IMR-90 (cell line): ENCODE data around the gene LY86. TPM values are rescaled to one million over a fixed set of nuclear protein-coding genes. Genes with fewer than 3 reads are reported as not detected.

Source experiments
- ATAC-seq: fragments of 200-7000 bp; cut with Tn5 transposase; 2 replicates; pipeline ENCODE4 v1.9.1; 2020; ENCODE audit warnings: low read depth, mild to moderate bottlenecking, moderate library complexity
- BruUV-seq: library from RNA; stranded (reverse); fragments of 400-500 nt; replicated peaks from 2 replicates; lab custom pipeline; 2021; lab: Mats Ljungman, UMichigan
- CTCF ChIA-PET: fragments of 300-600 bp; formaldehyde crosslinking; extraction: SDS; loops from one replicate; lab custom pipeline; 2021; ENCODE audit warnings: antibody characterized with exemption; lab: Yijun Ruan, JAX
- POLR2A ChIA-PET: fragments of 300-600 bp; sonication (Branson Sonifier 250); formaldehyde crosslinking; loops from one replicate; lab custom pipeline; 2022; ENCODE audit warnings: antibody characterized with exemption; ENCODE audit not compliant: unreplicated experiment; lab: Charles Lee
- DNase-seq: peaks from one replicate; pipeline ENCODE4 v3.0.0; 2013
- H2AFZ ChIP-seq: replicated peaks from 2 replicates; pipeline ENCODE3; 2013; ENCODE audit warnings: low read length, mild to moderate bottlenecking; ENCODE audit not compliant: poor library complexity
- H2AK5ac ChIP-seq: 2 replicates; pipeline ENCODE4 v1.6.1; 2013; ENCODE audit warnings: low read depth, low read length, inconsistent platforms
- H2AK9ac ChIP-seq: replicated peaks from 2 replicates; pipeline ENCODE3; 2013; ENCODE audit warnings: mild to moderate bottlenecking, low read depth, low read length, moderate library complexity; ENCODE audit not compliant: poor library complexity
- H2BK120ac ChIP-seq: 2 replicates; pipeline ENCODE4 v1.6.1; 2013; ENCODE audit warnings: low read depth, low read length, inconsistent platforms
- H2BK15ac ChIP-seq: 3 replicates; pipeline ENCODE4 v1.6.1; 2013; ENCODE audit warnings: low read depth, low read length, inconsistent platforms
- H2BK20ac ChIP-seq: 2 replicates; pipeline ENCODE4 v1.6.1; 2013; ENCODE audit warnings: low read depth, mild to moderate bottlenecking, inconsistent platforms, low read length, moderate library complexity
- H2BK5ac ChIP-seq: 2 replicates; pipeline ENCODE4 v1.6.1; 2013; ENCODE audit warnings: mild to moderate bottlenecking, low read depth, low read length, inconsistent platforms; ENCODE audit not compliant: poor library complexity, severe bottlenecking
- H3K14ac ChIP-seq: replicated peaks from 2 replicates; pipeline ENCODE4 v1.6.1; 2013; ENCODE audit warnings: low read depth, low read length, inconsistent platforms
- H3K18ac ChIP-seq: 2 replicates; pipeline ENCODE4 v1.6.1; 2013; ENCODE audit warnings: low read depth, low read length, control low read depth
- H3K23ac ChIP-seq: 2 replicates; pipeline ENCODE4 v1.6.1; 2013; ENCODE audit warnings: low read depth, low read length, inconsistent platforms
- H3K27ac ChIP-seq: 2 replicates; pipeline ENCODE4 v1.5.1; 2013; ENCODE audit warnings: mild to moderate bottlenecking, control low read depth, low read length; ENCODE audit not compliant: insufficient read depth
- H3K27me3 ChIP-seq: 2 replicates; pipeline ENCODE4 v1.6.1; 2013; ENCODE audit warnings: low read length; ENCODE audit not compliant: control insufficient read depth, insufficient read depth
- H3K36me3 ChIP-seq: 2 replicates; pipeline ENCODE4 v1.6.1; 2013; ENCODE audit warnings: low read length, mixed read lengths; ENCODE audit not compliant: control insufficient read depth, insufficient read depth
- H3K4ac ChIP-seq: 2 replicates; pipeline ENCODE4 v1.6.1; 2013; ENCODE audit warnings: low read depth, low read length, inconsistent platforms
- H3K4me1 ChIP-seq: 2 replicates; pipeline ENCODE4 v1.6.1; 2013; ENCODE audit warnings: low read length, mixed read lengths; ENCODE audit not compliant: control insufficient read depth, insufficient read depth
- H3K4me2 ChIP-seq: 2 replicates; pipeline ENCODE4 v1.6.1; 2013; ENCODE audit warnings: low read depth, mild to moderate bottlenecking, control low read depth, low read length, moderate library complexity
- H3K4me3 ChIP-seq: 2 replicates; pipeline ENCODE4 v1.5.1; 2013; ENCODE audit warnings: low read depth, mild to moderate bottlenecking, control low read depth, low read length, moderate library complexity; ENCODE audit not compliant: insufficient read depth
- H3K56ac ChIP-seq: 2 replicates; pipeline ENCODE4 v1.6.1; 2013; ENCODE audit warnings: low read length, inconsistent platforms; ENCODE audit not compliant: insufficient read depth; ENCODE audit errors: extremely low read depth
- H3K79me1 ChIP-seq, 2 experiments: 2 replicates each; pipeline ENCODE4 v1.6.1; 2013; ENCODE audit warnings: low read length in 2 of 2, inconsistent platforms in 1 of 2, low read depth in 1 of 2
- H3K9ac ChIP-seq: 2 replicates; pipeline ENCODE4 v1.6.1; 2013; ENCODE audit warnings: low read depth, low read length, control low read depth
- H3K9me1 ChIP-seq: 2 replicates; pipeline ENCODE4 v1.6.1; 2013; ENCODE audit warnings: low read length, inconsistent platforms; ENCODE audit not compliant: insufficient read depth
- H3K9me3 ChIP-seq: 2 replicates; pipeline ENCODE4 v1.6.1; 2013; ENCODE audit warnings: low read length; ENCODE audit not compliant: control insufficient read depth, insufficient read depth
- H4K20me1 ChIP-seq: 2 replicates; pipeline ENCODE4 v1.6.1; 2013; ENCODE audit warnings: low read length, inconsistent platforms; ENCODE audit not compliant: insufficient read depth
- H4K5ac ChIP-seq: 2 replicates; pipeline ENCODE4 v1.6.1; 2013; ENCODE audit warnings: mild to moderate bottlenecking, low read depth, low read length, control low read depth
- H4K8ac ChIP-seq, 2 experiments: 2 replicates each; pipeline ENCODE4 v1.6.1; 2013; ENCODE audit warnings: low read depth in 2 of 2, low read length in 2 of 2, control low read depth in 1 of 2, inconsistent platforms in 1 of 2
- H4K91ac ChIP-seq: 2 replicates; pipeline ENCODE4 v1.6.1; 2013; ENCODE audit warnings: low read depth, low read length, inconsistent platforms; ENCODE audit not compliant: insufficient read depth
- BHLHE40 ChIP-seq: fragments of 150-350 bp; IDR thresholded peaks from 2 replicates; pipeline ENCODE4 v1.6.1; 2016; ENCODE audit warnings: mild to moderate bottlenecking, low read depth, low read length
- CEBPB ChIP-seq: IDR thresholded peaks from 2 replicates; pipeline ENCODE4 v1.6.1; 2012; ENCODE audit warnings: low read depth, low read length, improper control_type of control experiment
- CHD1 ChIP-seq: IDR thresholded peaks from 2 replicates; pipeline ENCODE4 v1.6.1; 2012; ENCODE audit warnings: low read depth, low read length, improper control_type of control experiment
- FOS ChIP-seq: fragments of 150-350 bp; IDR thresholded peaks from 2 replicates; pipeline ENCODE4 v1.6.1; 2016; ENCODE audit warnings: low read depth, low read length
- MAFK ChIP-seq: IDR thresholded peaks from 2 replicates; pipeline ENCODE4 v1.6.1; 2012; ENCODE audit warnings: low read depth, low read length, improper control_type of control experiment
- MAZ ChIP-seq: IDR thresholded peaks from 2 replicates; pipeline ENCODE4 v1.6.1; 2012; ENCODE audit warnings: low read depth, mild to moderate bottlenecking, low read length, improper control_type of control experiment, moderate library complexity, borderline replicate concordance
- MXI1 ChIP-seq: IDR thresholded peaks from 2 replicates; pipeline ENCODE4 v1.6.1; 2012; ENCODE audit warnings: low read depth, mild to moderate bottlenecking, low read length, moderate library complexity, borderline replicate concordance
- NFE2L2 ChIP-seq: fragments of 150-350 bp; IDR thresholded peaks from 2 replicates; pipeline ENCODE4 v1.6.1; 2016; ENCODE audit warnings: low read depth, mild to moderate bottlenecking, low read length
- POLR2A ChIP-seq: IDR thresholded peaks from 2 replicates; pipeline ENCODE4 v1.6.1; 2012; ENCODE audit warnings: mild to moderate bottlenecking, low read depth, low read length
- RAD21 ChIP-seq: IDR thresholded peaks from 2 replicates; pipeline ENCODE4 v1.6.1; 2012; ENCODE audit warnings: low read length, improper control_type of control experiment
- RCOR1 ChIP-seq: IDR thresholded peaks from 2 replicates; pipeline ENCODE4 v1.6.1; 2012; ENCODE audit warnings: mild to moderate bottlenecking, low read length, improper control_type of control experiment; ENCODE audit not compliant: insufficient replicate concordance
- RFX5 ChIP-seq: IDR thresholded peaks from 2 replicates; pipeline ENCODE4 v1.8.0; 2012; ENCODE audit warnings: low read depth, mild to moderate bottlenecking, low read length, moderate library complexity
- SMC3 ChIP-seq: fragments of 150-350 bp; IDR thresholded peaks from 2 replicates; pipeline ENCODE4 v1.6.1; 2016; ENCODE audit warnings: low read depth, mild to moderate bottlenecking, antibody characterized with exemption, low read length, moderate library complexity
- dilution Hi-C: fragments of 300-500 bp; cut with HindIII; formaldehyde crosslinking; loops from one replicate; pipeline ENCODE4 v1.14.3; 2018; ENCODE audit warnings: low sequenced_read_pairs; ENCODE audit not compliant: unreplicated experiment
- in situ Hi-C: fragments of 300-500 bp; cut with MboI; formaldehyde crosslinking; loops from 3 replicates; pipeline ENCODE4 v1.14.3; 2019; ENCODE audit warnings: low sequenced_read_pairs, inconsistent platforms, mixed read lengths
- intact Hi-C: fragments of 100-400 bp; cut with micrococcal nuclease; formaldehyde crosslinking; loops from 2 replicates; pipeline ENCODE4 v1.10.0; 2022
- polyA plus RNA-seq, 3 experiments: library from polyadenylated mRNA; depleted of rRNA; stranded (reverse); fragments of >200 nt; gene quantifications; 2 replicates each; pipeline ENCODE4 v1.2.3, GENCODE V29; 2012; ENCODE audit warnings: low replicate concordance in 1 of 3
- total RNA-seq: library from RNA; depleted of rRNA; stranded (reverse); fragments of >200 nt; gene quantifications from 2 replicates; pipeline ENCODE4 v1.2.3, GENCODE V29; 2012
- TF ChIP-seq, protein P1 (sequence below): fragments of 150-350 bp; IDR thresholded peaks from 2 replicates; pipeline ENCODE4 v1.6.1; 2016; ENCODE audit warnings: low read depth, mild to moderate bottlenecking, low read length, moderate library complexity, borderline replicate concordance
- TF ChIP-seq, protein P2 (sequence below): conservative IDR thresholded peaks from 2 replicates; pipeline ENCODE4 v1.5.1; 2012; ENCODE audit warnings: mild to moderate bottlenecking, low read depth, low read length, improper control_type of control experiment
- TF ChIP-seq, protein P3 (sequence below): fragments of 150-350 bp; IDR thresholded peaks from 2 replicates; pipeline ENCODE4 v1.6.1; 2017; ENCODE audit warnings: mild to moderate bottlenecking, antibody characterized with exemption, low read length, low read depth

The LY86 gene
- total and polyA plus RNA-seq, 2 of the 4 experiments (the other 2 are of a cell fraction), result not detected

DNA sequence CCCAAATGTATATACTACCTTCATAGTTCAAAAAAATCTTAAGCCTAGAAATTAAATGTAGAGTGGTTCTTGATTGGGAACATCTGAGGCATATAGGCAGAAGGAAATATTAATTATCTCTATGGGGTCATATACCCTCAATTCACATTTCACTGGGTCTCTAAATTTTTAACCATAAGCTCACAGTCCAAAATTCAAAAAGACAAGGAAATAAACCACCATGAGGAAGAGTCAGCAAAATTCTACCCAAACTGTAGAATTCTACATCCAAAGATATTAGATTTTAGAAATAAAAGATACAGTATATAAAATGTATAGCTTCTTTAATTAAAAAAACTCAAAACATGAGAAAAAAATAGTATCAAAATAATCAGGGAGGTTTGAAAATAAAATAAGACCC, 15.5 kb downstream of the LY86 start:
- POLR2A ChIA-PET, result no interaction called here
- intact Hi-C loops, result no loop called here
- H2BK120ac ChIP-seq, result no peak overlapping the region

More for the DNA sequence above, 15.5 kb downstream of the LY86 start:
- H3K27me3 ChIP-seq, result no peaks in the 10 kb centered on the region
- no peak for TF ChIP-seq FOS
- TF ChIP-seq MAZ, result no peak
- TF ChIP-seq NFE2L2, result no peak
- no peak for TF ChIP-seq RCOR1
- no peak for TF ChIP-seq CEBPB
- TF ChIP-seq, protein P1, sequence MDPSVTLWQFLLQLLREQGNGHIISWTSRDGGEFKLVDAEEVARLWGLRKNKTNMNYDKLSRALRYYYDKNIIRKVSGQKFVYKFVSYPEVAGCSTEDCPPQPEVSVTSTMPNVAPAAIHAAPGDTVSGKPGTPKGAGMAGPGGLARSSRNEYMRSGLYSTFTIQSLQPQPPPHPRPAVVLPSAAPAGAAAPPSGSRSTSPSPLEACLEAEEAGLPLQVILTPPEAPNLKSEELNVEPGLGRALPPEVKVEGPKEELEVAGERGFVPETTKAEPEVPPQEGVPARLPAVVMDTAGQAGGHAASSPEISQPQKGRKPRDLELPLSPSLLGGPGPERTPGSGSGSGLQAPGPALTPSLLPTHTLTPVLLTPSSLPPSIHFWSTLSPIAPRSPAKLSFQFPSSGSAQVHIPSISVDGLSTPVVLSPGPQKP, result no peak
- TF ChIP-seq SMC3, result no peak
- no peak for TF ChIP-seq CHD1
- TF ChIP-seq, protein P2, sequence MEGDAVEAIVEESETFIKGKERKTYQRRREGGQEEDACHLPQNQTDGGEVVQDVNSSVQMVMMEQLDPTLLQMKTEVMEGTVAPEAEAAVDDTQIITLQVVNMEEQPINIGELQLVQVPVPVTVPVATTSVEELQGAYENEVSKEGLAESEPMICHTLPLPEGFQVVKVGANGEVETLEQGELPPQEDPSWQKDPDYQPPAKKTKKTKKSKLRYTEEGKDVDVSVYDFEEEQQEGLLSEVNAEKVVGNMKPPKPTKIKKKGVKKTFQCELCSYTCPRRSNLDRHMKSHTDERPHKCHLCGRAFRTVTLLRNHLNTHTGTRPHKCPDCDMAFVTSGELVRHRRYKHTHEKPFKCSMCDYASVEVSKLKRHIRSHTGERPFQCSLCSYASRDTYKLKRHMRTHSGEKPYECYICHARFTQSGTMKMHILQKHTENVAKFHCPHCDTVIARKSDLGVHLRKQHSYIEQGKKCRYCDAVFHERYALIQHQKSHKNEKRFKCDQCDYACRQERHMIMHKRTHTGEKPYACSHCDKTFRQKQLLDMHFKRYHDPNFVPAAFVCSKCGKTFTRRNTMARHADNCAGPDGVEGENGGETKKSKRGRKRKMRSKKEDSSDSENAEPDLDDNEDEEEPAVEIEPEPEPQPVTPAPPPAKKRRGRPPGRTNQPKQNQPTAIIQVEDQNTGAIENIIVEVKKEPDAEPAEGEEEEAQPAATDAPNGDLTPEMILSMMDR, result no peak
- TF ChIP-seq RAD21, result no peak
- no peak for TF ChIP-seq RFX5
- TF ChIP-seq BHLHE40, result no peak
- no peak for TF ChIP-seq POLR2A
- TF ChIP-seq MXI1, result no peak
- TF ChIP-seq MAFK, result no peak
- TF ChIP-seq, protein P3, sequence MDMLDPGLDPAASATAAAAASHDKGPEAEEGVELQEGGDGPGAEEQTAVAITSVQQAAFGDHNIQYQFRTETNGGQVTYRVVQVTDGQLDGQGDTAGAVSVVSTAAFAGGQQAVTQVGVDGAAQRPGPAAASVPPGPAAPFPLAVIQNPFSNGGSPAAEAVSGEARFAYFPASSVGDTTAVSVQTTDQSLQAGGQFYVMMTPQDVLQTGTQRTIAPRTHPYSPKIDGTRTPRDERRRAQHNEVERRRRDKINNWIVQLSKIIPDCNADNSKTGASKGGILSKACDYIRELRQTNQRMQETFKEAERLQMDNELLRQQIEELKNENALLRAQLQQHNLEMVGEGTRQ, result no peak
- no peak overlapping the region for H3K27ac ChIP-seq
- no peak overlapping the region for H2AFZ ChIP-seq
- H2AK9ac ChIP-seq, result no peak overlapping the region
- H4K5ac ChIP-seq, result no peak overlapping the region
- no peak overlapping the region for H2BK20ac ChIP-seq
- no peaks in the 10 kb centered on the region for H4K20me1 ChIP-seq
- no peak overlapping the region for H3K4ac ChIP-seq
- dilution Hi-C loops, result no loop called here
- H2BK5ac ChIP-seq, result no peak overlapping the region
- no peak overlapping the region for H3K56ac ChIP-seq
- peaks cover 10% of the 10 kb centered on the region; the same call in 1 of the 2 replicates for H3K9me3 ChIP-seq
- H4K8ac ChIP-seq, result no peak overlapping the region
- H3K14ac ChIP-seq, result no peak overlapping the region
- CTCF ChIA-PET, result no interaction called here
- H3K18ac ChIP-seq, result no peak overlapping the region
- no peak overlapping the region for H3K9ac ChIP-seq
- H3K4me3 ChIP-seq, result no peak overlapping the region
- H3K4me2 ChIP-seq, result no peak overlapping the region
- in situ Hi-C loops, result no loop called here
- no TSS peak for BruUV-seq
- no peaks in the 10 kb centered on the region for H3K36me3 ChIP-seq
- no peak overlapping the region for H2BK15ac ChIP-seq
- DNase-seq (no peak), ATAC-seq (no peak)
- no peak overlapping the region for H2AK5ac ChIP-seq
- no peak overlapping the region for H3K23ac ChIP-seq
- no peak overlapping the region for H4K91ac ChIP-seq
- no peaks in the 10 kb centered on the region for H3K4me1 ChIP-seq
- no peaks in the 10 kb centered on the region for H3K79me1 ChIP-seq
- no peaks in the 10 kb centered on the region for H3K9me1 ChIP-seq
